Tibial artery (tissue), 4 donors: Measurements from ENCODE around the gene SLC38A3.
"Not testable (repeated sequence)": the region's sequence is repeated elsewhere in the genome, so short reads cannot be mapped to it uniquely, and the experiment has no call there.

ENCODE experiments used
- DNase-seq, 2 donors: peaks; one replicate each; pipeline ENCODE4 v3.0.0-alpha.2; 2019
- H3K27ac ChIP-seq, 2 donors: fragments of 200-600 bp; sonication (generic) in 1 of 2; 1 replicate in 1 of 2; 2 replicates in 1 of 2; pipeline ENCODE4 v1.5.1; 2018 to 2019; ENCODE audit warnings: mild to moderate bottlenecking in 1 of 2
- H3K27me3 ChIP-seq, 2 donors: fragments of 200-600 bp; sonication (generic) in 1 of 2; one replicate each; pipeline versions ENCODE4 v1.5.1 to v1.6.0; 2016 to 2019
- H3K36me3 ChIP-seq, 3 donors: fragments of 200-600 bp; sonication (generic) in 2 of 3; one replicate each; pipeline ENCODE4 v1.5.1; 2016 to 2019; ENCODE audit warnings: mild to moderate bottlenecking in 2 of 3
- H3K4me1 ChIP-seq, 4 donors: fragments of 200-600 bp; sonication (generic) in 2 of 4; 1 replicate in 3 of 4; 2 replicates in 1 of 4; pipeline ENCODE4 v1.5.1; 2016 to 2019
- H3K4me3 ChIP-seq, 2 donors: fragments of 200-600 bp; sonication (generic) in 1 of 2; 1 replicate in 1 of 2; 2 replicates in 1 of 2; pipeline ENCODE4 v1.5.1; 2018 to 2019; ENCODE audit warnings: mild to moderate bottlenecking in 2 of 2
- H3K9me3 ChIP-seq, 3 donors: fragments of 200-600 bp; sonication (generic) in 1 of 3; one replicate each; pipeline ENCODE4 v1.5.1; 2016 to 2019
- intact Hi-C: fragments of 100-400 bp; cut with DNase I; formaldehyde crosslinking; loops from one replicate; pipeline ENCODE4 v1.15.0; 2023; ENCODE audit warnings: low total_unique reads
- TF ChIP-seq, protein P1 (sequence below), 2 experiments: fragments of 200-600 bp in 1 of 2; fragments of 450-650 bp in 1 of 2; IDR thresholded peaks; one replicate each; pipeline ENCODE4 v1.5.1; 2017 to 2019; ENCODE audit warnings: antibody characterized with exemption in 2 of 2, mild to moderate bottlenecking in 1 of 2, moderate library complexity in 1 of 2

Gene SLC38A3

GRCh38 chr3:50210510-50211367 is 5.7 kb downstream of the SLC38A3 start:
- H3K4me1 ChIP-seq: peaks cover 0 to 4% (median 1%) of the 10 kb centered on the region in 4 donors
- no peak for DNase-seq
- H3K27ac ChIP-seq: no peak overlapping the region
- no peak overlapping the region for H3K4me3 ChIP-seq
- H3K9me3 ChIP-seq: no peaks in the 10 kb centered on the region
- H3K36me3 ChIP-seq: no peaks in the 10 kb centered on the region
- intact Hi-C loops: no loop called here
- peaks cover 0 to 10% of the 10 kb centered on the region in 2 donors for H3K27me3 ChIP-seq
- TF ChIP-seq, protein P1, sequence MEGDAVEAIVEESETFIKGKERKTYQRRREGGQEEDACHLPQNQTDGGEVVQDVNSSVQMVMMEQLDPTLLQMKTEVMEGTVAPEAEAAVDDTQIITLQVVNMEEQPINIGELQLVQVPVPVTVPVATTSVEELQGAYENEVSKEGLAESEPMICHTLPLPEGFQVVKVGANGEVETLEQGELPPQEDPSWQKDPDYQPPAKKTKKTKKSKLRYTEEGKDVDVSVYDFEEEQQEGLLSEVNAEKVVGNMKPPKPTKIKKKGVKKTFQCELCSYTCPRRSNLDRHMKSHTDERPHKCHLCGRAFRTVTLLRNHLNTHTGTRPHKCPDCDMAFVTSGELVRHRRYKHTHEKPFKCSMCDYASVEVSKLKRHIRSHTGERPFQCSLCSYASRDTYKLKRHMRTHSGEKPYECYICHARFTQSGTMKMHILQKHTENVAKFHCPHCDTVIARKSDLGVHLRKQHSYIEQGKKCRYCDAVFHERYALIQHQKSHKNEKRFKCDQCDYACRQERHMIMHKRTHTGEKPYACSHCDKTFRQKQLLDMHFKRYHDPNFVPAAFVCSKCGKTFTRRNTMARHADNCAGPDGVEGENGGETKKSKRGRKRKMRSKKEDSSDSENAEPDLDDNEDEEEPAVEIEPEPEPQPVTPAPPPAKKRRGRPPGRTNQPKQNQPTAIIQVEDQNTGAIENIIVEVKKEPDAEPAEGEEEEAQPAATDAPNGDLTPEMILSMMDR (IDR thresholded peaks at IDR 0.05): no peak

DNA sequence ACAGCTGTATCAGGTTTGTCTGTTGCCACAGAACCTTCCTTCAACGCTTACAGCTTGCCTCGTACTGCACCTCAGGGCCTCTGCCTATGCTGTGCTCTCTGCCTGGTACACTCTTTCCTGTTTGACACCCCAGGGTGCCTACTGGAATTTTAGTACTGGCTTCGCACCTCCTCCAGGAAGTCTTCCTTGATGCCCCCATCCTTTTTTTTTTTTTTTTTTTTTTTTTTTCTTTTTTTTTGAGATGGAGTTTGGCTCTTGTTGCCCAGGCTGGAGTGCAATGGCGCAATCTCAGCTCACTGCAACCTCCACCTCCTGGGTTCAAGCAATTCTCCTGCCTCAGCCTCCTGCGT is 6.3 kb downstream of the SLC38A3 start:
- H3K4me3 ChIP-seq, H3K4me1 ChIP-seq, H3K27ac ChIP-seq, H3K9me3 ChIP-seq, H3K27me3 ChIP-seq, DNase-seq, intact Hi-C loops, H3K36me3 ChIP-seq: not testable (repeated sequence)

- H3K36me3 ChIP-seq: no peaks in the 10 kb centered on the region
- no peak overlapping the region for H3K4me3 ChIP-seq
- no peak overlapping the region for H3K27ac ChIP-seq
- H3K4me1 ChIP-seq: no peaks in the 10 kb centered on the region
- TF ChIP-seq, protein P1 (IDR thresholded peaks at IDR 0.05): no peak
- no peak for DNase-seq
- peaks cover 0 to 6% of the 10 kb centered on the region in 2 donors for H3K27me3 ChIP-seq
- no peaks in the 10 kb centered on the region for H3K9me3 ChIP-seq
- intact Hi-C loops: no loop called here
Observed at GRCh38 chr3:50211930-50212329, 6.9 kb downstream of the SLC38A3 start.

- H3K4me1 ChIP-seq: no peaks in the 10 kb centered on the region
- no peaks in the 10 kb centered on the region for H3K9me3 ChIP-seq
- H3K4me3 ChIP-seq: no peak overlapping the region
- intact Hi-C loops: no loop called here
- TF ChIP-seq, protein P1 (IDR thresholded peaks at IDR 0.05): no peak
- peaks cover 0 to 4% of the 10 kb centered on the region in 2 donors for H3K27me3 ChIP-seq
- no peak for DNase-seq
- no peak overlapping the region for H3K27ac ChIP-seq
- H3K36me3 ChIP-seq: no peaks in the 10 kb centered on the region
Observed at GRCh38 chr3:50212502-50212901, 7.4 kb downstream of the SLC38A3 start.

- Histone ChIP-seq H3K27me3 (peaks cover 0 to 4% of the 10 kb centered on the region in 2 donors), H3K27ac (no peak overlapping the region), H3K9me3 (no peaks in the 10 kb centered on the region), H3K4me1 (no peaks in the 10 kb centered on the region), H3K4me3 (no peak overlapping the region), H3K36me3 (no peaks in the 10 kb centered on the region)
- no peak for DNase-seq
- intact Hi-C loops: no loop called here
- TF ChIP-seq, protein P1 (IDR thresholded peaks at IDR 0.05): no peak
Observed at GRCh38 chr3:50212971-50213370, 7.9 kb downstream of the SLC38A3 start.

- no peaks in the 10 kb centered on the region for H3K9me3 ChIP-seq
- intact Hi-C loops: no loop called here
- H3K4me3 ChIP-seq: no peak overlapping the region
- TF ChIP-seq, protein P1 (IDR thresholded peaks at IDR 0.05): no peak
- H3K36me3 ChIP-seq: no peaks in the 10 kb centered on the region
- no peaks in the 10 kb centered on the region for H3K4me1 ChIP-seq
- H3K27ac ChIP-seq: no peak overlapping the region
- H3K27me3 ChIP-seq: peaks cover 0 to 4% of the 10 kb centered on the region in 2 donors
- DNase-seq: no peak
Observed at GRCh38 chr3:50213373-50213772, 8.3 kb downstream of the SLC38A3 start.
